GM23338 (cell line): ENCODE results near the gene COPE. TPM values are rescaled to one million over a fixed set of nuclear protein-coding genes. Genes with fewer than 3 reads are reported as not detected.

Source experiments
- ATAC-seq: fragments of 200-7000 bp; cut with Tn5 transposase; 3 replicates; pipeline ENCODE4 v1.9.1; 2020
- DNase-seq: peaks from one replicate; pipeline ENCODE4 v3.0.0-alpha.2; 2015; ENCODE audit warnings: low spot score
- H2AFZ ChIP-seq: fragments of 200-600 bp; sonication (generic); 2 replicates; pipeline ENCODE4 v1.8.0; 2016; ENCODE audit warnings: antibody characterized with exemption, mild to moderate bottlenecking, moderate library complexity
- H3F3A ChIP-seq: fragments of 200-600 bp; sonication (generic); replicated peaks from 2 replicates; pipeline ENCODE4 v1.8.0; 2017; ENCODE audit warnings: antibody characterized with exemption, mixed run types, low read depth
- H3K27ac ChIP-seq: fragments of 200-600 bp; sonication (generic); 2 replicates; pipeline ENCODE4 v1.6.1; 2016; ENCODE audit warnings: low read depth
- H3K27me3 ChIP-seq: fragments of 200-600 bp; sonication (generic); 2 replicates; pipeline ENCODE4 v1.8.0; 2016; ENCODE audit warnings: mild to moderate bottlenecking, mixed run types, moderate library complexity; ENCODE audit not compliant: insufficient read depth
- H3K36me3 ChIP-seq: fragments of 200-600 bp; sonication (generic); 2 replicates; pipeline ENCODE4 v1.8.0; 2016; ENCODE audit warnings: mild to moderate bottlenecking; ENCODE audit not compliant: insufficient read depth
- H3K4me1 ChIP-seq: fragments of 200-600 bp; sonication (generic); 2 replicates; pipeline ENCODE4 v1.8.0; 2016; ENCODE audit warnings: mild to moderate bottlenecking, moderate library complexity; ENCODE audit not compliant: insufficient read depth
- H3K4me2 ChIP-seq: fragments of 200-600 bp; sonication (generic); 2 replicates; pipeline ENCODE4 v1.7.1; 2017; ENCODE audit warnings: mixed run types
- H3K4me3 ChIP-seq: fragments of 200-600 bp; sonication (generic); 2 replicates; pipeline ENCODE4 v1.6.1; 2016; ENCODE audit warnings: mixed run types
- H3K79me2 ChIP-seq: fragments of 200-600 bp; sonication (generic); replicated peaks from 2 replicates; pipeline ENCODE4 v1.8.0; 2017; ENCODE audit warnings: mild to moderate bottlenecking; ENCODE audit not compliant: insufficient read depth
- H3K9me2 ChIP-seq: fragments of 200-600 bp; sonication (generic); 2 replicates; pipeline ENCODE4 v1.8.0; 2017; ENCODE audit not compliant: insufficient read depth
- H4K20me1 ChIP-seq: fragments of 200-600 bp; sonication (generic); replicated peaks from 2 replicates; pipeline ENCODE4 v1.8.0; 2017; ENCODE audit warnings: mild to moderate bottlenecking; ENCODE audit not compliant: insufficient read depth
- H3K27ac Mint-ChIP-seq: 2 replicates; pipeline ENCODE4 v1.8.0; 2020; ENCODE audit warnings: inconsistent platforms, mild to moderate bottlenecking, moderate library complexity, mixed read lengths
- H3K27me3 Mint-ChIP-seq: 3 replicates; pipeline ENCODE4 v1.8.0; 2022; ENCODE audit warnings: low read depth, mild to moderate bottlenecking, moderate library complexity, mixed read lengths, inconsistent platforms; ENCODE audit not compliant: insufficient read depth, poor library complexity
- H3K36me3 Mint-ChIP-seq: 3 replicates; pipeline ENCODE4 v1.8.0; 2021; ENCODE audit warnings: low read depth, mild to moderate bottlenecking, inconsistent platforms, moderate library complexity, mixed read lengths
- H3K4me1 Mint-ChIP-seq: 3 replicates; pipeline ENCODE4 v1.8.0; 2020; ENCODE audit warnings: mild to moderate bottlenecking, inconsistent platforms, mixed read lengths
- H3K4me3 Mint-ChIP-seq: 3 replicates; pipeline ENCODE4 v1.8.0; 2021; ENCODE audit warnings: moderate library complexity, mild to moderate bottlenecking, inconsistent platforms, mixed read lengths
- H3K9me3 Mint-ChIP-seq: 3 replicates; pipeline ENCODE4 v1.8.0; 2020; ENCODE audit warnings: moderate library complexity, mild to moderate bottlenecking, inconsistent platforms, mixed read lengths
- ETS1 ChIP-seq: IDR thresholded peaks from 2 replicates; pipeline ENCODE4 v1.6.1; 2016; ENCODE audit warnings: antibody characterized with exemption
- EZH2 ChIP-seq: fragments of 200-600 bp; sonication (generic); IDR thresholded peaks from one replicate; pipeline ENCODE4 v1.8.0; 2017; ENCODE audit warnings: antibody characterized with exemption, mild to moderate bottlenecking, low read depth; ENCODE audit not compliant: unreplicated experiment
- EZH2phosphoT487 ChIP-seq: fragments of 200-600 bp; sonication (generic); IDR thresholded peaks from one replicate; pipeline ENCODE4 v1.8.1; 2018; ENCODE audit warnings: antibody characterized with exemption; ENCODE audit not compliant: unreplicated experiment
- NANOG ChIP-seq: IDR thresholded peaks from 2 replicates; pipeline ENCODE4 v1.6.1; 2016; ENCODE audit warnings: antibody characterized with exemption, borderline replicate concordance
- STAT1 ChIP-seq: IDR thresholded peaks from one replicate; pipeline ENCODE4 v1.6.1; 2016; ENCODE audit warnings: antibody characterized with exemption; ENCODE audit not compliant: unreplicated experiment
- ZNF462 ChIP-seq: fragments of 250-450 bp; sonication (Bioruptor Pico); IDR thresholded peaks from 2 replicates; pipeline ENCODE4 v1.5.0; 2020; ENCODE audit warnings: mild to moderate bottlenecking, moderate library complexity
- polyA plus RNA-seq: library from polyadenylated mRNA; unstranded; fragments of >200 nt; fragmentation: Nextera tagmentation; extraction: Ambion mirVana; gene quantifications from 2 replicates; pipeline ENCODE4 v1.2.1, GENCODE V29; 2016
- total RNA-seq: library from RNA; depleted of rRNA; stranded (reverse); fragments of >200 nt; shearing (Covaris generic); gene quantifications from 2 replicates; pipeline ENCODE4 v1.2.3, GENCODE V29; 2014

Gene COPE
- total and polyA plus RNA-seq, 2 experiments from 2014 or later, result 263 TPM

GRCh38 chr19:18931316-18932162 is 12.4 kb upstream of the COPE start:
- H2AFZ ChIP-seq, result no peak overlapping the region
- no peak overlapping the region for H3K27ac ChIP-seq
- no peaks in the 10 kb centered on the region for H3K79me2 ChIP-seq
- H3K4me3 ChIP-seq, result peak overlapping the region; percentile 39; the same call in 1 of the 2 replicates
- H4K20me1 ChIP-seq, result no peaks in the 10 kb centered on the region; the same call in 1 of the 2 replicates
- H3K36me3 ChIP-seq, result no peaks in the 10 kb centered on the region
- no peaks in the 10 kb centered on the region for H3K9me3 Mint-ChIP-seq
- peaks cover 8% of the 10 kb centered on the region; the same call in 1 of the 2 replicates for H3K4me1 ChIP-seq
- ATAC-seq (no peak), DNase-seq (no peak)
- H3K4me1 Mint-ChIP-seq, result peaks cover 4% of the 10 kb centered on the region; the same call in 2 of the 3 replicates
- no peaks in the 10 kb centered on the region for H3K27me3 ChIP-seq
- no peaks in the 10 kb centered on the region for H3K9me2 ChIP-seq
- H3K36me3 Mint-ChIP-seq, result peaks cover 43% of the 10 kb centered on the region
- H3K27me3 Mint-ChIP-seq, result peaks cover 11% of the 10 kb centered on the region
- H3K27ac Mint-ChIP-seq, result no peak overlapping the region
- H3K4me3 Mint-ChIP-seq, result no peak overlapping the region
- H3K4me2 ChIP-seq, result peak overlapping the region; percentile 60; the same call in 1 of the 2 replicates
- H3F3A ChIP-seq, result peaks cover 4% of the 10 kb centered on the region; the same call in 1 of the 2 replicates
- TF ChIP-seq NANOG (no peak), STAT1 (no peak), EZH2 (no peak), ZNF462 (CRISPR knock-in tag) (no peak), ETS1 (no peak), EZH2phosphoT487 (no peak)
